Skeletal muscle tissue (tissue), 5 donors: ENCODE measurements around the gene PSMD3. TPM values are rescaled to one million over a fixed set of nuclear protein-coding genes. Genes with fewer than 3 reads are reported as not detected.
A peak's percentile ranks its signal among the peaks of the same experiment; 100 is the strongest.

ENCODE experiments used
- H3K27ac ChIP-seq: one replicate; pipeline ENCODE4 v1.7.0; 2013; ENCODE audit warnings: mild to moderate bottlenecking, low read depth, low read length, inconsistent platforms
- H3K27me3 ChIP-seq, 3 donors: one replicate each; pipeline ENCODE4 v1.7.0; 2013; ENCODE audit warnings: low read length in 3 of 3; ENCODE audit not compliant: control insufficient read depth in 3 of 3, insufficient read depth in 3 of 3
- H3K36me3 ChIP-seq, 3 donors: one replicate each; pipeline ENCODE4 v1.7.0; 2013; ENCODE audit warnings: low read length in 3 of 3; ENCODE audit not compliant: control insufficient read depth in 3 of 3, insufficient read depth in 3 of 3
- H3K4me1 ChIP-seq, 3 donors: one replicate each; pipeline ENCODE4 v1.7.0; 2013; ENCODE audit warnings: low read length in 3 of 3, mild to moderate bottlenecking in 3 of 3; ENCODE audit not compliant: control insufficient read depth in 3 of 3, insufficient read depth in 3 of 3
- H3K4me3 ChIP-seq, 3 donors: one replicate each; pipeline ENCODE4 v1.7.0; 2013; ENCODE audit warnings: low read length in 3 of 3
- H3K9ac ChIP-seq, 3 donors: one replicate each; pipeline ENCODE4 v1.7.0; 2013; ENCODE audit warnings: low read length in 3 of 3, mild to moderate bottlenecking in 3 of 3, moderate library complexity in 2 of 3, low read depth in 1 of 3
- H3K9me3 ChIP-seq, 3 donors: one replicate each; pipeline ENCODE4 v1.7.0; 2013; ENCODE audit warnings: low read length in 3 of 3; ENCODE audit not compliant: control insufficient read depth in 3 of 3
- small RNA-seq: library from RNA; depleted of rRNA; stranded (forward); fragments of <200 nt; gene quantifications from one replicate; pipeline ENCODE3, GENCODE V24; 2014
- total RNA-seq: library from RNA; depleted of rRNA; stranded (reverse); fragments of >200 nt; gene quantifications from one replicate; pipeline ENCODE4 v1.2.3, GENCODE V29; 2014
- donor health status: Osteomylitis.

PSMD3 gene
- total RNA-seq, 1 donor from 2014 or later = 56.4 TPM

GRCh38 chr17:40035162-40035559 lies 54.6 kb downstream of the PSMD3 start:
- peaks cover 34 to 48% (median 42%) of the 10 kb centered on the region in 3 donors for H3K36me3 ChIP-seq
- H3K4me1 ChIP-seq = peaks cover 40 to 49% (median 49%) of the 10 kb centered on the region in 3 donors
- no peak overlapping the region for H3K27ac ChIP-seq

GRCh38 chr17:40038882-40039513 lies 58.4 kb downstream of the PSMD3 start:
- Histone ChIP-seq H3K9me3 (no peaks in the 10 kb centered on the region), H3K27me3 (no peaks in the 10 kb centered on the region), H3K27ac (peak overlapping the region; percentile 83), H3K4me3 (peak overlapping the region in 2 of 3 donors; percentile 38 to 59), H3K36me3 (peaks cover 9 to 15% (median 11%) of the 10 kb centered on the region in 3 donors), H3K9ac (peak overlapping the region; percentile 51 to 61 (median 52)), H3K4me1 (peaks cover 18 to 24% (median 22%) of the 10 kb centered on the region in 3 donors)

More at GRCh38 chr17:40035162-40035559, 54.6 kb downstream of the PSMD3 start:
- no peak overlapping the region for H3K4me3 ChIP-seq
- no peaks in the 10 kb centered on the region for H3K27me3 ChIP-seq
- H3K9me3 ChIP-seq = no peaks in the 10 kb centered on the region
- H3K9ac ChIP-seq = peak overlapping the region in 1 of 3 donors; percentile 54

- Histone ChIP-seq H3K36me3 (peaks cover 0 to 3% (median 0%) of the 10 kb centered on the region in 3 donors), H3K27me3 (no peaks in the 10 kb centered on the region), H3K9ac (no peak overlapping the region), H3K27ac (no peak overlapping the region), H3K4me3 (no peak overlapping the region), H3K9me3 (no peaks in the 10 kb centered on the region), H3K4me1 (peaks cover 13 to 15% (median 14%) of the 10 kb centered on the region in 3 donors)
Measured at GRCh38 chr17:40041196-40041595, 60.6 kb downstream of the PSMD3 start.

Small RNA genes lying within 50 kb of the gene (small RNA-seq; reads per million reads assigned to genes)
- gene SNORD124 = 658 reads per million, percentile 98 among the genes with 10 or more reads in this experiment

Other genes with a start within 250 kb of the PSMD3 start
- gene GRB7, start 242.9 kb upstream of the PSMD3 start, total RNA-seq = not detected
- 0.52 TPM for gene IKZF3, start 116.5 kb upstream of the PSMD3 start, total RNA-seq
- gene ZPBP2, start 112.6 kb upstream of the PSMD3 start, total RNA-seq = not detected
- 8.9 TPM for gene GSDMB, start 62.2 kb upstream of the PSMD3 start, total RNA-seq
- gene ORMDL3, start 53.2 kb upstream of the PSMD3 start, total RNA-seq = 37.1 TPM
- not detected for gene LRRC3C, start 53.1 kb upstream of the PSMD3 start, total RNA-seq
- not detected for gene GSDMA, start 17.8 kb upstream of the PSMD3 start, total RNA-seq
- 0.52 TPM for gene CSF3, start 34.6 kb downstream of the PSMD3 start, total RNA-seq
- gene MED24, start 73.6 kb downstream of the PSMD3 start, total RNA-seq = 25.6 TPM
- gene THRA, start 82.2 kb downstream of the PSMD3 start, total RNA-seq = 30.8 TPM
- gene NR1D1, start 119.8 kb downstream of the PSMD3 start, total RNA-seq = 1.0 TPM
- 53.8 TPM for gene MSL1, start 141.2 kb downstream of the PSMD3 start, total RNA-seq
- gene CASC3, start 159.7 kb downstream of the PSMD3 start, total RNA-seq = 21.4 TPM
- gene RAPGEFL1, start 196.7 kb downstream of the PSMD3 start, total RNA-seq = 1.0 TPM
- 5.7 TPM for gene WIPF2, start 238.5 kb downstream of the PSMD3 start, total RNA-seq